ENCODE results near the gene SLC6A3. TPM values are rescaled to one million over a fixed set of nuclear protein-coding genes. Genes with fewer than 3 reads are reported as not detected.
A peak's percentile ranks its signal among the peaks of the same experiment; 100 is the strongest.

The SLC6A3 gene
- total and polyA plus RNA-seq, 9 of the 15 experiments (the other 6 are each of a cell fraction or from before 2014, with no cell fraction given), result not detected

DNA sequence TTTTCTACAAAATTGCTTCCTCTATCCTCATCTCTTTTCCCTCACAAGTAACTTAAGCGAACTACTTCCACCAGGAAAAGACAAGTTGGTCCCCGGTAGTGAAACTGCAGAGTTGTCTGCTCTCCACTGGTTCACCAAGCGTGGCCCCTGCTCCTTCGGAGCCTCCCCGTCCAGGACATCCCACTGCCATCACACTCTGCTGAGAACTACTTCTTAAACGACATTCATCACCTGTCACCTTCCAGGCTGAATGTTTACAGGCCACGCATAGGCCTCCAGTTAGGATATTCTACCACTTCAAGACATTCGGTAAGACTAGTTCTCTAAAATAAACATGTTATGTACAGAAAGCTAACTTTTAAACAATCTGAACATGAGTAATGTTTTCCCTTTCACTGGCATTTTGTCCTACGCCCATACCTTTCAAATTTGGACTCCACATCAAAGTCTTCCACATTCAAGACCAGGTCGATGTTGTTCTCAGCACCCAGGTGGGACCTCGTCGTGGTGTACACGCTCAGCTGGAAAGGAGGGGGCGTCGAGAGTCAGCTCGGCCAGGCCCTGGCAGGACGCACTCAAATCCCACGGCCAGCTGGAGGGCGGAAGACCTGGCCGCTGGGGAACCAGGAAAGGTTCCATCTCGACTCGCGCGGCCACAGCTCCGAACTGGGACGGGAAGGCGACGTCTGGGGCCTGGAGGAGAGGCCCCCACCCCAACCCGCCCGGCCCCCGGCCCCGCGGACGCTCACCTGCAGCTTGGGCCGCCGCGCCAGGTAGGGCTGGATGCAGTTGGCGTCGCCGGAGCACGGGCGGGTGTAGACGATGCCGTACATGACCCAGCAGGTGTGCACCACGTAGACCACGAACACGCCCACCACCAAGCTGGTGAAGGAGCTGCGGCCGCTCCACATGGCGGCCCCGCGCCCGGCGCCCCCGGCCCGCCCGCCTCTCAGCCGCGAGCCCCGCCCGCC lies 101.0 kb downstream of the SLC6A3 start (continued):
- no peak for TF ChIP-seq POLR2AphosphoS5 (IDR thresholded peaks at IDR 0.05; ENCODE audit: control insufficient read depth, insufficient read depth, low read depth, low read length)
- no peak for TF ChIP-seq CREM (IDR thresholded peaks at IDR 0.05; ENCODE audit: low read depth)
- TF ChIP-seq, protein P1, sequence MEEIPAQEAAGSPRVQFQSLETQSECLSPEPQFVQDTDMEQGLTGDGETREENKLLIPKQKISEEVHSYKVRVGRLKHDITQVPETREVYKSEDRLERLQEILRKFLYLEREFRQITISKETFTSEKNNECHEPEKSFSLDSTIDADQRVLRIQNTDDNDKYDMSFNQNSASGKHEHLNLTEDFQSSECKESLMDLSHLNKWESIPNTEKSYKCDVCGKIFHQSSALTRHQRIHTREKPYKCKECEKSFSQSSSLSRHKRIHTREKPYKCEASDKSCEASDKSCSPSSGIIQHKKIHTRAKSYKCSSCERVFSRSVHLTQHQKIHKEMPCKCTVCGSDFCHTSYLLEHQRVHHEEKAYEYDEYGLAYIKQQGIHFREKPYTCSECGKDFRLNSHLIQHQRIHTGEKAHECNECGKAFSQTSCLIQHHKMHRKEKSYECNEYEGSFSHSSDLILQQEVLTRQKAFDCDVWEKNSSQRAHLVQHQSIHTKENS (CRISPR knock-in tag; IDR thresholded peaks at IDR 0.05), result no peak
- no peak for TF ChIP-seq ZBED1 (IDR thresholded peaks at IDR 0.05)
- TF ChIP-seq POLR2A (conservative IDR thresholded peaks at IDR 0.05), result 0 out of 2 replicates have a peak, but pooled peaks have one; percentile 13
- peak; percentile 29 for TF ChIP-seq DACH1 (IDR thresholded peaks at IDR 0.05; ENCODE audit: partially characterized antibody)
- peak; percentile 49 for TF ChIP-seq EGR1 (conservative IDR thresholded peaks at IDR 0.05)
- TF ChIP-seq, protein P2, sequence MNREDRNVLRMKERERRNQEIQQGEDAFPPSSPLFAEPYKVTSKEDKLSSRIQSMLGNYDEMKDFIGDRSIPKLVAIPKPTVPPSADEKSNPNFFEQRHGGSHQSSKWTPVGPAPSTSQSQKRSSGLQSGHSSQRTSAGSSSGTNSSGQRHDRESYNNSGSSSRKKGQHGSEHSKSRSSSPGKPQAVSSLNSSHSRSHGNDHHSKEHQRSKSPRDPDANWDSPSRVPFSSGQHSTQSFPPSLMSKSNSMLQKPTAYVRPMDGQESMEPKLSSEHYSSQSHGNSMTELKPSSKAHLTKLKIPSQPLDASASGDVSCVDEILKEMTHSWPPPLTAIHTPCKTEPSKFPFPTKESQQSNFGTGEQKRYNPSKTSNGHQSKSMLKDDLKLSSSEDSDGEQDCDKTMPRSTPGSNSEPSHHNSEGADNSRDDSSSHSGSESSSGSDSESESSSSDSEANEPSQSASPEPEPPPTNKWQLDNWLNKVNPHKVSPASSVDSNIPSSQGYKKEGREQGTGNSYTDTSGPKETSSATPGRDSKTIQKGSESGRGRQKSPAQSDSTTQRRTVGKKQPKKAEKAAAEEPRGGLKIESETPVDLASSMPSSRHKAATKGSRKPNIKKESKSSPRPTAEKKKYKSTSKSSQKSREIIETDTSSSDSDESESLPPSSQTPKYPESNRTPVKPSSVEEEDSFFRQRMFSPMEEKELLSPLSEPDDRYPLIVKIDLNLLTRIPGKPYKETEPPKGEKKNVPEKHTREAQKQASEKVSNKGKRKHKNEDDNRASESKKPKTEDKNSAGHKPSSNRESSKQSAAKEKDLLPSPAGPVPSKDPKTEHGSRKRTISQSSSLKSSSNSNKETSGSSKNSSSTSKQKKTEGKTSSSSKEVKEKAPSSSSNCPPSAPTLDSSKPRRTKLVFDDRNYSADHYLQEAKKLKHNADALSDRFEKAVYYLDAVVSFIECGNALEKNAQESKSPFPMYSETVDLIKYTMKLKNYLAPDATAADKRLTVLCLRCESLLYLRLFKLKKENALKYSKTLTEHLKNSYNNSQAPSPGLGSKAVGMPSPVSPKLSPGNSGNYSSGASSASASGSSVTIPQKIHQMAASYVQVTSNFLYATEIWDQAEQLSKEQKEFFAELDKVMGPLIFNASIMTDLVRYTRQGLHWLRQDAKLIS (CRISPR knock-in tag; IDR thresholded peaks at IDR 0.05), result 0 out of 2 replicates have a peak, but pooled peaks have one; percentile 29
- TF ChIP-seq NCOR1 (IDR thresholded peaks at IDR 0.05), result no peak
- TF ChIP-seq, protein P3, sequence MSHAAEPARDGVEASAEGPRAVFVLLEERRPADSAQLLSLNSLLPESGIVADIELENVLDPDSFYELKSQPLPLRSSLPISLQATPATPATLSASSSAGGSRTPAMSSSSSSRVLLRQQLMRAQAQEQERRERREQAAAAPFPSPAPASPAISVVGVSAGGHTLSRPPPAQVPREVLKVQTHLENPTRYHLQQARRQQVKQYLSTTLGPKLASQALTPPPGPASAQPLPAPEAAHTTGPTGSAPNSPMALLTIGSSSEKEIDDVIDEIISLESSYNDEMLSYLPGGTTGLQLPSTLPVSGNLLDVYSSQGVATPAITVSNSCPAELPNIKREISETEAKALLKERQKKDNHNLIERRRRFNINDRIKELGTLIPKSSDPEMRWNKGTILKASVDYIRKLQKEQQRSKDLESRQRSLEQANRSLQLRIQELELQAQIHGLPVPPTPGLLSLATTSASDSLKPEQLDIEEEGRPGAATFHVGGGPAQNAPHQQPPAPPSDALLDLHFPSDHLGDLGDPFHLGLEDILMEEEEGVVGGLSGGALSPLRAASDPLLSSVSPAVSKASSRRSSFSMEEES (CRISPR knock-in tag; IDR thresholded peaks at IDR 0.05), result no peak
- TF ChIP-seq, protein P4, sequence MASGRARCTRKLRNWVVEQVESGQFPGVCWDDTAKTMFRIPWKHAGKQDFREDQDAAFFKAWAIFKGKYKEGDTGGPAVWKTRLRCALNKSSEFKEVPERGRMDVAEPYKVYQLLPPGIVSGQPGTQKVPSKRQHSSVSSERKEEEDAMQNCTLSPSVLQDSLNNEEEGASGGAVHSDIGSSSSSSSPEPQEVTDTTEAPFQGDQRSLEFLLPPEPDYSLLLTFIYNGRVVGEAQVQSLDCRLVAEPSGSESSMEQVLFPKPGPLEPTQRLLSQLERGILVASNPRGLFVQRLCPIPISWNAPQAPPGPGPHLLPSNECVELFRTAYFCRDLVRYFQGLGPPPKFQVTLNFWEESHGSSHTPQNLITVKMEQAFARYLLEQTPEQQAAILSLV (tag; IDR thresholded peaks at IDR 0.05), result no peak
